Measurements from ENCODE around the gene RNF222.

GRCh38 chr17:8360751-8361150, 36.9 kb downstream of the RNF222 start:
- no peak for TF ChIP-seq CTCF (IDR thresholded peaks at IDR 0.05)
- no peak for TF ChIP-seq POLR2AphosphoS5 (IDR thresholded peaks at IDR 0.05)
- TF ChIP-seq POLR2A (IDR thresholded peaks at IDR 0.05), result no peak
